A673 (cell line): ENCODE measurements around the gene PHF2. TPM values are rescaled to one million over a fixed set of nuclear protein-coding genes. Genes with fewer than 3 reads are reported as not detected.

Source experiments
- BruUV-seq: library from RNA; stranded (reverse); fragments of 400-500 nt; replicated peaks from 2 replicates; lab custom pipeline; 2021; lab: Mats Ljungman, UMichigan
- CTCF ChIA-PET: fragments of 300-600 bp; sonication (Branson Sonifier 250); formaldehyde crosslinking; loops from one replicate; lab custom pipeline; 2022; ENCODE audit warnings: antibody characterized with exemption; lab: Charles Lee
- POLR2A ChIA-PET: fragments of 300-600 bp; sonication (Branson Sonifier 250); formaldehyde crosslinking; loops from one replicate; lab custom pipeline; 2022; ENCODE audit warnings: antibody characterized with exemption; ENCODE audit not compliant: low non-redundant PET; lab: Charles Lee
- DNase-seq: peaks from one replicate; pipeline ENCODE4 v3.0.0-alpha.2; 2015; ENCODE audit warnings: low spot score
- H3K27ac ChIP-seq: fragments of 200-600 bp; sonication (generic); 2 replicates; pipeline ENCODE4 v1.5.1; 2016; ENCODE audit warnings: mixed run types, low read depth, mild to moderate bottlenecking, mixed read lengths, antibody characterized with exemption, low read length; ENCODE audit not compliant: poor library complexity, severe bottlenecking
- H3K27me3 ChIP-seq: fragments of 200-600 bp; sonication (generic); replicated peaks from 2 replicates; pipeline ENCODE4 v1.6.1; 2017; ENCODE audit warnings: mixed run types, low read depth, mild to moderate bottlenecking, mixed read lengths, antibody characterized with exemption, low read length; ENCODE audit not compliant: insufficient read depth, poor library complexity
- H3K36me3 ChIP-seq: fragments of 200-600 bp; sonication (generic); 2 replicates; pipeline ENCODE4 v1.6.1; 2016; ENCODE audit warnings: mixed run types, mild to moderate bottlenecking, mixed read lengths, antibody characterized with exemption, low read length; ENCODE audit not compliant: insufficient read depth, poor library complexity, severe bottlenecking
- H3K4me1 ChIP-seq: fragments of 200-600 bp; sonication (generic); 2 replicates; pipeline ENCODE4 v1.6.1; 2017; ENCODE audit warnings: mixed run types, mild to moderate bottlenecking, mixed read lengths, antibody characterized with exemption, low read length; ENCODE audit not compliant: insufficient read depth, poor library complexity, severe bottlenecking
- H3K4me3 ChIP-seq: fragments of 200-600 bp; sonication (generic); 2 replicates; pipeline ENCODE4 v1.5.1; 2016; ENCODE audit warnings: low read depth, mixed run types, mild to moderate bottlenecking, mixed read lengths, low read length; ENCODE audit not compliant: poor library complexity, severe bottlenecking
- H3K9me3 ChIP-seq: fragments of 200-600 bp; sonication (generic); 2 replicates; pipeline ENCODE4 v1.6.1; 2016; ENCODE audit warnings: mixed run types, low read depth, mild to moderate bottlenecking, mixed read lengths, antibody characterized with exemption, low read length; ENCODE audit not compliant: poor library complexity, severe bottlenecking
- CTCF ChIP-seq: fragments of 300-800, 200-600 bp; sonication (generic); conservative IDR thresholded peaks from 2 replicates; pipeline ENCODE4 v1.5.1; 2017; ENCODE audit warnings: low read depth, mild to moderate bottlenecking, antibody characterized with exemption, low read length, moderate library complexity, mixed read lengths
- EZH2 ChIP-seq: fragments of 200-600 bp; sonication (generic); IDR thresholded peaks from 2 replicates; pipeline ENCODE4 v1.6.1; 2017; ENCODE audit warnings: borderline replicate concordance, low read depth, mild to moderate bottlenecking, mixed read lengths, antibody characterized with exemption, low read length; ENCODE audit not compliant: poor library complexity, severe bottlenecking
- intact Hi-C: fragments of 100-400 bp; cut with micrococcal nuclease; formaldehyde crosslinking; loops from one replicate; pipeline ENCODE4 v1.10.0; 2022; ENCODE audit not compliant: unreplicated experiment
- total RNA-seq: library from RNA; stranded (reverse); gene quantifications from 2 replicates; pipeline ENCODE4 v1.2.3, GENCODE V29; 2021

PHF2 gene
- total RNA-seq, 1 experiment from 2014 or later: 32.7 TPM

GRCh38 chr9:93667006-93667405 lies 90.6 kb downstream of the PHF2 start:
- ChIA-PET CTCF (no interaction called here), POLR2A (no interaction called here)
- Histone ChIP-seq H3K27ac (no peak overlapping the region), H3K27me3 (no peaks in the 10 kb centered on the region), H3K4me3 (no peak overlapping the region), H3K4me1 (peaks cover 4% of the 10 kb centered on the region), H3K36me3 (no peaks in the 10 kb centered on the region), H3K9me3 (no peaks in the 10 kb centered on the region)
- no peak for TF ChIP-seq EZH2
- TF ChIP-seq CTCF: no peak
- BruUV-seq: no TSS peak
- intact Hi-C loops: no loop called here
- DNase-seq: no peak

GRCh38 chr9:93667627-93668026 lies 91.2 kb downstream of the PHF2 start:
- ChIA-PET CTCF (no interaction called here), POLR2A (no interaction called here)
- no TSS peak for BruUV-seq
- no peaks in the 10 kb centered on the region for H3K36me3 ChIP-seq
- H3K4me1 ChIP-seq: peaks cover 4% of the 10 kb centered on the region
- H3K27me3 ChIP-seq: no peaks in the 10 kb centered on the region
- no peak overlapping the region for H3K4me3 ChIP-seq
- no peak for TF ChIP-seq EZH2
- no peak for TF ChIP-seq CTCF
- H3K27ac ChIP-seq: no peak overlapping the region
- H3K9me3 ChIP-seq: no peaks in the 10 kb centered on the region
- no peak for DNase-seq
- intact Hi-C loops: no loop called here

GRCh38 chr9:93668261-93668871 lies 92.0 kb downstream of the PHF2 start:
- POLR2A ChIA-PET: no interaction called here
- CTCF ChIA-PET: no interaction called here
- Histone ChIP-seq H3K9me3 (no peaks in the 10 kb centered on the region), H3K4me1 (peaks cover 4% of the 10 kb centered on the region), H3K27me3 (no peaks in the 10 kb centered on the region), H3K27ac (no peak overlapping the region), H3K36me3 (no peaks in the 10 kb centered on the region), H3K4me3 (no peak overlapping the region)
- no TSS peak for BruUV-seq
- peak; percentile 18 for DNase-seq
- intact Hi-C loops: no loop called here
- TF ChIP-seq EZH2 (no peak), CTCF (no peak)
